AG08396 (cell line): ENCODE measurements around the gene MAMDC2.

ENCODE experiments used
- DNase-seq: peaks from one replicate; pipeline ENCODE4 v3.0.0; 2012; ENCODE audit warnings: low spot score, mixed read lengths

MAMDC2 gene

GRCh38 chr9:70043689-70044489 lies at the start of gene MAMDC2:
MAMDC2 (plus strand) TSS chr9:70043848; CDS start chr9:70044198, 350 bp downstream.
- peak; percentile 72 for DNase-seq

- DNase-seq = no peak
Measured at GRCh38 chr9:69995846-69996245, 47.8 kb upstream of the MAMDC2 start.

- no peak for DNase-seq
Measured at GRCh38 chr9:69996967-69997366, 46.7 kb upstream of the MAMDC2 start.

GRCh38 chr9:69997524-69997923 lies 46.1 kb upstream of the MAMDC2 start:
- DNase-seq = no peak

- DNase-seq = no peak
Measured at GRCh38 chr9:69999315-69999714, 44.3 kb upstream of the MAMDC2 start.

- DNase-seq = no peak
Measured at GRCh38 chr9:70000469-70000868, 43.2 kb upstream of the MAMDC2 start.

- no peak for DNase-seq
Measured at GRCh38 chr9:70003901-70004714, 39.5 kb upstream of the MAMDC2 start.

- no peak for DNase-seq
Measured at GRCh38 chr9:70006306-70006705, 37.3 kb upstream of the MAMDC2 start.

- no peak for DNase-seq
Measured at GRCh38 chr9:70007831-70008230, 35.8 kb upstream of the MAMDC2 start.

GRCh38 chr9:70010015-70010414 lies 33.6 kb upstream of the MAMDC2 start:
- no peak for DNase-seq

- DNase-seq = no peak
Measured at GRCh38 chr9:70011366-70011765, 32.3 kb upstream of the MAMDC2 start.

- no peak for DNase-seq
Measured at GRCh38 chr9:70012569-70012968, 31.1 kb upstream of the MAMDC2 start.

- no peak for DNase-seq
Measured at GRCh38 chr9:70013598-70014196, 30.0 kb upstream of the MAMDC2 start.

- DNase-seq = no peak
Measured at GRCh38 chr9:70015099-70015498, 28.5 kb upstream of the MAMDC2 start.

GRCh38 chr9:70020217-70020616 lies 23.4 kb upstream of the MAMDC2 start:
- DNase-seq = no peak

- DNase-seq = peak; percentile 71
Measured at GRCh38 chr9:70020991-70021571, 22.6 kb upstream of the MAMDC2 start.

GRCh38 chr9:70028287-70028686 lies 15.4 kb upstream of the MAMDC2 start:
- DNase-seq = no peak

GRCh38 chr9:70030156-70030555 lies 13.5 kb upstream of the MAMDC2 start:
- DNase-seq = no peak

- no peak for DNase-seq
Measured at GRCh38 chr9:70031141-70031545, 12.5 kb upstream of the MAMDC2 start.

GRCh38 chr9:70034271-70034711 lies 9.4 kb upstream of the MAMDC2 start:
- no peak for DNase-seq

- DNase-seq = no peak
Measured at GRCh38 chr9:70035691-70036090, 8.0 kb upstream of the MAMDC2 start.

GRCh38 chr9:70036641-70037040 lies 7.0 kb upstream of the MAMDC2 start:
- no peak for DNase-seq
